OCI-LY1 (cell line): ENCODE data around the gene NR2C1.

Source experiments
- EZH2 ChIP-seq: fragments of 200-600 bp; sonication (generic), shearing (Covaris generic); IDR thresholded peaks from 2 replicates; pipeline ENCODE4 v1.8.0; 2017; ENCODE audit warnings: borderline replicate concordance, mixed run types, mild to moderate bottlenecking, antibody characterized with exemption, low read length, moderate library complexity, mixed read lengths
- TF ChIP-seq, protein P1 (sequence below): fragments of 200-600 bp; sonication (generic), shearing (Covaris generic); IDR thresholded peaks from 2 replicates; pipeline ENCODE4 v1.5.1; 2017; ENCODE audit warnings: mild to moderate bottlenecking, antibody characterized with exemption, low read length, moderate library complexity, mixed read lengths

DNA sequence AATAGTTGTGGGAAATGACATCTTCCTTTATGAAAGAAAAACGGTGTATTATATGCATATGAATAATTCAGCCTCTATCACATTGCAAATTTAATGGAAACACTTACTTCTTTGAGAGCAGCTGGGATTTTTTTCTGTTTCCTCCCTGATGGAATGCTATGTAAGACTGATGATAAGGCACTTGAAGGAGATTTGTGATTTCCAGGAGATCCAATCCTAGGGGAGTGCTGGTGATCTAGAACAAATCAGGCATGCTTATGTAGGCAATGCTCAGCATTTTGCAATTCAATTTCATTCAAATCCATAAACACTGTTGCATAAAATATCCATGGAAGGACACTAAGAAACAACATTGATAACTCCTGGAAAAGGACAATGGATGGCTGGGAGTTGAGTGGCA lies 16.0 kb upstream of the NR2C1 start:
- TF ChIP-seq, protein P1, sequence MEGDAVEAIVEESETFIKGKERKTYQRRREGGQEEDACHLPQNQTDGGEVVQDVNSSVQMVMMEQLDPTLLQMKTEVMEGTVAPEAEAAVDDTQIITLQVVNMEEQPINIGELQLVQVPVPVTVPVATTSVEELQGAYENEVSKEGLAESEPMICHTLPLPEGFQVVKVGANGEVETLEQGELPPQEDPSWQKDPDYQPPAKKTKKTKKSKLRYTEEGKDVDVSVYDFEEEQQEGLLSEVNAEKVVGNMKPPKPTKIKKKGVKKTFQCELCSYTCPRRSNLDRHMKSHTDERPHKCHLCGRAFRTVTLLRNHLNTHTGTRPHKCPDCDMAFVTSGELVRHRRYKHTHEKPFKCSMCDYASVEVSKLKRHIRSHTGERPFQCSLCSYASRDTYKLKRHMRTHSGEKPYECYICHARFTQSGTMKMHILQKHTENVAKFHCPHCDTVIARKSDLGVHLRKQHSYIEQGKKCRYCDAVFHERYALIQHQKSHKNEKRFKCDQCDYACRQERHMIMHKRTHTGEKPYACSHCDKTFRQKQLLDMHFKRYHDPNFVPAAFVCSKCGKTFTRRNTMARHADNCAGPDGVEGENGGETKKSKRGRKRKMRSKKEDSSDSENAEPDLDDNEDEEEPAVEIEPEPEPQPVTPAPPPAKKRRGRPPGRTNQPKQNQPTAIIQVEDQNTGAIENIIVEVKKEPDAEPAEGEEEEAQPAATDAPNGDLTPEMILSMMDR, result no peak
- no peak for TF ChIP-seq EZH2
